PC-9 (cell line): ENCODE data around the gene PAAF1. TPM values are rescaled to one million over a fixed set of nuclear protein-coding genes. Genes with fewer than 3 reads are reported as not detected.

Experiments used
- BruUV-seq: library from RNA; stranded (reverse); fragments of 400-500 nt; replicated peaks from 2 replicates; lab custom pipeline; 2021; lab: Mats Ljungman, UMichigan
- CTCF ChIA-PET: fragments of 300-600 bp; sonication (Branson Sonifier 250); formaldehyde crosslinking; loops from one replicate; lab custom pipeline; 2022; ENCODE audit warnings: antibody characterized with exemption; lab: Charles Lee
- POLR2A ChIA-PET: fragments of 300-600 bp; sonication (Branson Sonifier 250); formaldehyde crosslinking; loops from one replicate; lab custom pipeline; 2022; ENCODE audit warnings: antibody characterized with exemption; ENCODE audit not compliant: unreplicated experiment; lab: Charles Lee
- DNase-seq, 2 experiments: peaks; one replicate each; pipeline versions ENCODE4 v3.0.0 to v3.0.0-alpha.2; 2015 to 2022; ENCODE audit warnings: mixed read lengths in 1 of 2
- H2AFZ ChIP-seq: fragments of 200-600 bp; sonication (generic); 2 replicates; pipeline ENCODE4 v1.8.1; 2017; ENCODE audit warnings: antibody characterized with exemption
- H3F3A ChIP-seq: fragments of 200-600 bp; sonication (generic); 2 replicates; pipeline ENCODE4 v1.8.1; 2017; ENCODE audit warnings: antibody characterized with exemption, mild to moderate bottlenecking, low read depth; ENCODE audit not compliant: insufficient read depth
- H3K27ac ChIP-seq: fragments of 200-600 bp; sonication (generic); 2 replicates; pipeline ENCODE4 v1.6.1; 2016; ENCODE audit warnings: mixed run types
- H3K27me3 ChIP-seq: fragments of 200-600 bp; sonication (generic); 2 replicates; pipeline ENCODE4 v1.6.1; 2016; ENCODE audit warnings: low read depth, mixed run types; ENCODE audit not compliant: insufficient read depth
- H3K36me3 ChIP-seq: fragments of 200-600 bp; sonication (generic); 2 replicates; pipeline ENCODE4 v1.6.1; 2016; ENCODE audit warnings: low read depth, mixed run types
- H3K4me1 ChIP-seq: fragments of 200-600 bp; sonication (generic); replicated peaks from 2 replicates; pipeline ENCODE4 v1.6.1; 2016; ENCODE audit warnings: mixed run types; ENCODE audit not compliant: insufficient read depth
- H3K4me2 ChIP-seq: fragments of 200-600 bp; sonication (generic); 2 replicates; pipeline ENCODE4 v1.6.1; 2017; ENCODE audit warnings: mixed run types
- H3K4me3 ChIP-seq: fragments of 200-600 bp; sonication (generic); 2 replicates; pipeline ENCODE4 v1.6.1; 2016; ENCODE audit warnings: mixed run types
- H3K79me2 ChIP-seq: fragments of 200-600 bp; sonication (generic); 2 replicates; pipeline ENCODE4 v1.6.1; 2017; ENCODE audit warnings: low read depth, mixed run types
- H3K9me2 ChIP-seq: fragments of 200-600 bp; sonication (generic); 2 replicates; pipeline ENCODE4 v1.8.1; 2017; ENCODE audit warnings: mild to moderate bottlenecking; ENCODE audit not compliant: insufficient read depth
- H3K9me3 ChIP-seq: fragments of 200-600 bp; sonication (generic); 2 replicates; pipeline ENCODE4 v1.8.1; 2016; ENCODE audit warnings: low read depth; ENCODE audit not compliant: insufficient read depth
- H4K20me1 ChIP-seq: fragments of 200-600 bp; sonication (generic); 2 replicates; pipeline ENCODE4 v1.8.1; 2017; ENCODE audit not compliant: insufficient read depth
- CTCF ChIP-seq: fragments of 200-600 bp; sonication (generic); conservative IDR thresholded peaks from 2 replicates; pipeline ENCODE4 v1.6.1; 2017; ENCODE audit warnings: mixed run types, antibody characterized with exemption, mild to moderate bottlenecking, moderate library complexity
- EZH2 ChIP-seq: fragments of 200-600 bp; sonication (generic); IDR thresholded peaks from 2 replicates; pipeline ENCODE4 v1.8.0; 2017; ENCODE audit warnings: antibody characterized with exemption, low read depth
- intact Hi-C: fragments of 100-400 bp; cut with micrococcal nuclease; formaldehyde crosslinking; loops from one replicate; pipeline ENCODE4 v1.10.0; 2022; ENCODE audit not compliant: unreplicated experiment
- total RNA-seq: library from RNA; stranded (reverse); gene quantifications from 2 replicates; pipeline ENCODE4 v1.2.3, GENCODE V29; 2021

Gene PAAF1
- total RNA-seq, 1 experiment from 2014 or later, result 30.0 TPM

- Histone ChIP-seq H3K79me2 (no peaks in the 10 kb centered on the region), H4K20me1 (no peaks in the 10 kb centered on the region), H3K27ac (no peak overlapping the region), H3K9me2 (no peaks in the 10 kb centered on the region), H3K36me3 (peaks cover 7% of the 10 kb centered on the region; the same call in 1 of the 2 replicates), H3K4me1 (peaks cover 9% of the 10 kb centered on the region), H3K9me3 (no peaks in the 10 kb centered on the region), H3K4me2 (no peak overlapping the region), H2AFZ (no peak overlapping the region), H3F3A (peaks cover 7% of the 10 kb centered on the region; the same call in 1 of the 2 replicates), H3K4me3 (no peak overlapping the region), H3K27me3 (no peaks in the 10 kb centered on the region)
- TF ChIP-seq CTCF (no peak), EZH2 (no peak)
- BruUV-seq, result no TSS peak
- intact Hi-C loops, result no loop called here
- POLR2A ChIA-PET, result interaction anchor here (0.5 kb wide), 1 partner anchor 762 kb away, joined by 5 read pairs; no protein-coding TSS in a partner anchor
- DNase-seq, result no peak
- CTCF ChIA-PET, result no interaction called here
Measured at GRCh38 chr11:73883856-73884255, 7.1 kb downstream of the PAAF1 start.

- TF ChIP-seq EZH2 (no peak), CTCF (no peak)
- H3K79me2 ChIP-seq, result no peaks in the 10 kb centered on the region
- POLR2A ChIA-PET, result interaction anchor here (0.6 kb wide), 1 partner anchor 11 kb away, joined by 8 read pairs; no protein-coding TSS in a partner anchor
- no peaks in the 10 kb centered on the region for H4K20me1 ChIP-seq
- H3K9me3 ChIP-seq, result no peaks in the 10 kb centered on the region
- H3K4me3 ChIP-seq, result no peak overlapping the region
- BruUV-seq, result no TSS peak
- peaks cover 10% of the 10 kb centered on the region; the same call in 1 of the 2 replicates for H3F3A ChIP-seq
- H3K36me3 ChIP-seq, result peaks cover 7% of the 10 kb centered on the region; the same call in 1 of the 2 replicates
- intact Hi-C loops, result no loop called here
- H3K27ac ChIP-seq, result no peak overlapping the region; the same call in 1 of the 2 replicates
- CTCF ChIA-PET, result no interaction called here
- H3K4me1 ChIP-seq, result peaks cover 17% of the 10 kb centered on the region
- DNase-seq, result no peak
- H3K4me2 ChIP-seq, result no peak overlapping the region
- no peaks in the 10 kb centered on the region for H3K27me3 ChIP-seq
- no peak overlapping the region for H2AFZ ChIP-seq
- H3K9me2 ChIP-seq, result no peaks in the 10 kb centered on the region
Measured at GRCh38 chr11:73888244-73888643, 11.4 kb downstream of the PAAF1 start.

DNA sequence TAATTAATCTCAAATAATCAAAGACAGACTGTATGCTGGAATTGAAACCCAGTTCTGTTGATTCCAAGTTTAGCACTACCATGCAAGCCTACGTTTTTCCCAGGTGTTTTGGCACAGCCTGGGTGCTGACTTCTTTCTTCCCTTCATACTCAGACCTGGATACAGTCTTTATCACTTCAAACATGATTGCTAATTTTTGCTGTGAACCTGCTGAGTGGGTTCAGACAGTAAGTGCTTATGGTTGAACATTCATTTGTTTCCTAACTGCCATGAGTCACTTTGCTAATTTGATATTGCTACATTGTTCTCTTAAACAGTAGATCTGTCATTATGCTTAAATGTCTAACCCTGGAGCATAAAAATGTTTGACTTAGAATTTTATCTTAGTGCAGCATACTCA, 12.2 kb downstream of the PAAF1 start:
- POLR2A ChIA-PET, result no interaction called here
- Histone ChIP-seq H3K4me1 (peaks cover 17% of the 10 kb centered on the region), H3K4me3 (no peak overlapping the region), H4K20me1 (no peaks in the 10 kb centered on the region), H3K36me3 (peaks cover 6% of the 10 kb centered on the region), H3F3A (peaks cover 10% of the 10 kb centered on the region; the same call in 1 of the 2 replicates), H3K4me2 (no peak overlapping the region), H3K9me3 (no peaks in the 10 kb centered on the region), H3K27me3 (no peaks in the 10 kb centered on the region), H3K9me2 (no peaks in the 10 kb centered on the region), H2AFZ (no peak overlapping the region), H3K79me2 (no peaks in the 10 kb centered on the region), H3K27ac (peak overlapping the region; percentile 21; the same call in 1 of the 2 replicates)
- peak in 1 of 2 experiments; percentile 78 for DNase-seq
- TF ChIP-seq EZH2, result no peak
- TF ChIP-seq CTCF, result no peak
- BruUV-seq, result no TSS peak
- intact Hi-C loops, result no loop called here
- CTCF ChIA-PET, result no interaction called here
